ENCODE results near the gene HS1BP3.

- TF ChIP-seq RAD21 (conservative IDR thresholded peaks at IDR 0.05 in 1 of 2, IDR thresholded peaks at IDR 0.05 in 1 of 2) (no peak), CTCF (IDR thresholded peaks at IDR 0.05) (no peak), MAX (IDR thresholded peaks at IDR 0.05) (no peak), HMGXB4 (CRISPR knock-in tag; IDR thresholded peaks at IDR 0.05; ENCODE audit: borderline replicate concordance) (no peak), POLR2A (IDR thresholded peaks at IDR 0.05; ENCODE audit: low read length) (no peak), CEBPB (IDR thresholded peaks at IDR 0.05) (no peak), SREBF2 (IDR thresholded peaks at IDR 0.05) (no peak), MAZ (IDR thresholded peaks at IDR 0.05; ENCODE audit: borderline replicate concordance, low read depth, low read length) (no peak), E2F6 (IDR thresholded peaks at IDR 0.05; ENCODE audit: borderline replicate concordance, low read depth) (no peak), EP300 (IDR thresholded peaks at IDR 0.05) (no peak), ZFP36 (IDR thresholded peaks at IDR 0.05; ENCODE audit: borderline replicate concordance, partially characterized antibody) (no peak), HOXB13 (CRISPR knock-in tag; IDR thresholded peaks at IDR 0.05; ENCODE audit: low read depth) (no peak)
These were observed 66.9 kb downstream of the HS1BP3 start for GRCh38 chr2:20584045-20584398.

All from A549 (cell line).